Measurements from ENCODE around the gene AGER. TPM values are rescaled to one million over a fixed set of nuclear protein-coding genes. Genes with fewer than 3 reads are reported as not detected.
"Not testable (repeated sequence)": the region's sequence is repeated elsewhere in the genome, so short reads cannot be mapped to it uniquely, and the experiment has no call there.

Gene AGER
- 10 to 100 TPM; 14.3 to 30.0 (median 21.3) TPM for polyA plus RNA-seq (ENCODE audit: insufficient read length in 4 of 4)

DNA sequence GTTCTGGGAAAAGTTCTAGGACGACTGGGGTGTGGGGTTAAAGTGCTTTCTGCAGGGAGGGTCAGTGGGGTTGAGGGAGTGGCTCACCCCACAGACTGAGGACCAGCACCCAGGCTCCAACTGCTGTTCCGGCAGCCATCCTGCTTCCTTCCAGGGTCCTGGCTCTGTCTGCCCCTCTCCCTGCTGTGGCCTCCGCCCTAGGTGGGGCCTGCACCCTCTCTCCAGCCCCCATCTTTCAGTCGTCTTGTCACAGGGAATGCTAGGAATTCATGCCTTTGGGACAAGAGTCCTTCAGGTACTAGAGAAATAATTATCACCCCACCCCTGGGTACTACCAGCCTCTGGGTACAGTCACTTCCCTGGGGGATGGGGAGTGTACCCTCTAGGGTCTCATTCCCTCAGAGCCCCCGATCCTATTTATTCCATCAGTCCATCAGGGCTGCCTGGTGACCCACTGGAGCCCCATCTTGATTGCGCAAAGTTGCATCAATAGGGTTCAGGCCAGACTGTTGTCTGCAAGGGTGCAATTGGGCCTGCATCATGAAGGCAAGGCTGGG is at the start of gene AGER:
Gene AGER, minus strand, starts transcription at position 170 of the 557 bp plus-strand sequence. Its CDS starts 31 bp downstream, at position 139.
- no peak for DNase-seq (ENCODE audit: low read depth in 4 of 4, low spot score in 3 of 4)

DNA sequence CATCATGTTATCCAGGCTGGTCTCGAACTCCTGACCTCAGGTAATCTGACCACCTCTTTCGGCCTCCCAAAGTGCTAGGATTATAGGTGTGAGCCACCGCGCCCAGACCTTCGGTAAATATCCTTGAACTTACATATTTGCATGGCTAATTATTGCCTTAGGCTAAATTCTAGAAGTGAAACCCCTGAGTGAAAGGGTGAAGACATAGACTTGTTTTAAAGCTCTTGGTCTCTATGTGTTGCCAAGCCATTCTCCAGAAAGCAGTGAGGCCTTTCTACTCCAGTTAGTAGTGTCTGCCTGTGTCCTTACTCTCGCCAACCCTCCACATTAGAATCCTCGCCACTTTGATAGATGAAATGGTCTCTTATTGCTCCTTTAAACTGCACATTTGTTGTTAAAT is 42.4 kb upstream of the AGER start:
- DNase-seq (ENCODE audit: low read depth in 4 of 4, low spot score in 3 of 4), result no peak

DNA sequence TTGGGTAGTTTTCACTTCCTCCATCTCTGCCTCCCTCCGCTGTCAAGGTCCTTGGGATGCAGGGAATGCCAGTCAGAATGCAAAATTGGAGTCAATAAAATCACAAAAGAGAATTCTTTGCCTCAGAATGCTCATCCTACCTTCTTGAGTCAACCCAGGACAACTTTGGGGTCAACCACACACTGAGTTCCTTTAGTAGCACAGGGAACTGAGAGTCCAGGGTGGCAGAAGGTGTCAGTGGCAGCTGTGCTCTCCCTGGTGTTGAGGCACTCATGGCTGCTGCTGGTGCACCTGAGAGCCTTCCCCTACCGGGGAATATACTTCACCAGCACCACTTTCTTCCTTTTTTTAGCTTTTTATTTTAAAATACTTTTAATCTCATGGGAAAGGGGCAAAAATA is 40.6 kb upstream of the AGER start:
- no peak for DNase-seq (ENCODE audit: low read depth in 4 of 4, low spot score in 3 of 4)

DNA sequence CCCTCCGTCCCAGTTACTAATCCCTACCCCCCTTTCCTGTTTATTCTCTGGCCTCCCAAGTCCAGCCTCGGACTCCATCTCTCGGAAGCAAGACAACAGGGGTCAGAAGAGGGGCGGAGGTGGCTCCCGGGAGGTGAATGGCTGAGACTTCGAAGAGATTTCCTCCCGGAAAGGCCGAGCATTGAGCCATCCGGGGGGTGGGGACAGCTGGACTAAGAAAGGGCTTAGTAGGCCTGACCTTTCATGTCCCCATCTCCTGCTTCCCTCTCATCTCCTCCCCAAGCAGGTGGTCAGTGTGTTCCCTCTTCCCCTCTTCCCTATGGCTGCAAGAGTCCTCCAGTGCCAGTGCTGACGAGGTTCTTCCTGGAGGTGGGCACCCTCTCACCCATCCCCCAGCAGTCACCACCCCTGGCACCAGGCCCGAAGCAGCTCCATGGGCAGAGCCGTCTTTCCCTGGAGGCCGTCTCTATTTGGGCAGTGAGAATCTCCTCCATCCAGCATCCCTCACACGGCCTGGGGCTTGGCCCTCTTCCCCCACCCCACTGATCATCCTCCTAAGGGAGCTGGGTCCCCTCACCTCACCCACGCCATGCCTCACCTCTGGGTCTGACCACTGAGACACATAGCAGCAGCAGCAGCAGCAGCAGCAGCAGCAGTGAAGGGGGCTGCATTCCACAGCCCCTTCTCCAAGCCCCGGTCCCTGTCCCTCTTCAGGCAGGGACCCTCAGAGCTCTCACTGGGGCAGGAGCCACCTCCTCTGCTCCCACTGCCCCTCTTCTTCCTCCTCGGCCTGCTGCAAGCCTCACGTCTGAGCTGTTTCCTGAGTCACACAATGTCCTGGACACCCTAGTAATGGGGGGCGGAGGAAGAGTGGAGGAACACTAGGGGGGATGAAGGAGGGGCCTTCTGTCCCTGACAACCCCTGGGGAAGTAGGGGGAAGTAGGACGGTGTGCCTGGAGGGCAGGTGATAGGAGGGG is 39.5 kb upstream of the AGER start, which contains the start of gene NOTCH4:
Gene NOTCH4, minus strand, starts transcription at position 810 of the 978 bp plus-strand sequence. Its CDS starts 139 bp downstream, at position 671.
- DNase-seq (ENCODE audit: low read depth in 4 of 4, low spot score in 3 of 4), result no peak

DNA sequence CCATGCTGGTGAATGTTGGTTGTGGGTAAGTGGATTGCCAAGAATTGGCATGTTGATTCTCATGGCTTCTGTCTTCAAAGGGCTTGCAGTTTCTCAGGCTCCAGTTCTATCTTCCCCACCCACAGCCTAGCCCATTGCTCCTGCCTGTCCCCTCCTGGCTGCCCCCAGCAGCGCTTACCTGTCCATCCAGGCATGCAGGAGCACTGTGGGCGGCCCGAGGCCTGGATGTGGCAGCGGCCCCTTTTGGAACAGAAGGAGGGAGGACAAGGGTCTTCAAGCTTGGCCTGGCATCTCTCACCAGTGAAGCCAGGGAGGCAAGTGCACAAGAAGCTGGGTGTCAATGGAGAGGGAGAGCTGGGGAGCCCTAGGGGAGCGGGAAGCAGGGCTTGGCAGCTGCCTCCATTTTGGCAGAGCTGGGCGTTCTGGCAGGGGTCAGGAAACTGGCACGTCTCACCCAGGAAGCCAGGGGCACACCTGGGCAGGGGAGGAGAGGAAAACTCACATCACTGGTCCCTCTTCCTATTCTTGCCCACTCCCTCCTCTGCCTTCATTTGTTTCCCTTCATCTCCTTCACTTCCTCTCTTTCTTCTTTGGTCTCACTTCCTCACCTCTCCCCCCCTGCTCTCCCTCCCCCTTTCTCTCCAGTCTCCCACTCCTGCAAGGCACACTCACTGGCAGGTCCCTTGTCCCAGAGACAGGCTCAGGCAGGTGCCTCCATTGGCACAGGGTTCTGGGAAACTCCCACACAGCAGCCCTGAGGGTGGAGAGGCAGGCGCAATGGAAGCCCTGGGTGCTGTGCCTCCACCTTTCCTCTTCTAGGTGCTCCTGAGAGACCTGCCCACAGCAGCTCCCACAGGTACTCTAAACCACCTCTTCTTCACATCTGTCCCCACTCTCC is 38.5 kb upstream of the AGER start:
- no peak for DNase-seq (ENCODE audit: low read depth in 4 of 4, low spot score in 3 of 4)

DNA sequence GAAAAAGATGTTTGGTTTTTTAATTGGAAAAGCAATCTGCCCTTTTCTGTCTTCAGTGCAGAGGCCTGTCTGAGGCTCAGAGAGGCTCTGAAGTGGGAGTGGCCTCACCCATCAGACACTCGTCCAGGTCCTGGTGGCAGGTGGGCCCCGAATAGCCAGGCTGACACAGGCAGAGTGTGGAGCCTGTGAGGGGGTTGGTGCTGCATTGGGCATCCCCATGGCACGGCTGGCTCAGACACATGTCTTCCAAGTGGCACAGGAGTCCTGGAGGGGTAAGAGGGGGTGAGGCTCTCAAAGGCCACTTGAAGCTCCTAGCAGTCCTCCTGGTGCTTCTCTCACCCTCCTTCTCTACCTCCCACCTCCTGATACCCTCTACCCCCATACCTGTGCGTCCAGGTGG is 36.0 kb upstream of the AGER start:
- no peak for DNase-seq (ENCODE audit: low read depth in 4 of 4, low spot score in 3 of 4)

DNA sequence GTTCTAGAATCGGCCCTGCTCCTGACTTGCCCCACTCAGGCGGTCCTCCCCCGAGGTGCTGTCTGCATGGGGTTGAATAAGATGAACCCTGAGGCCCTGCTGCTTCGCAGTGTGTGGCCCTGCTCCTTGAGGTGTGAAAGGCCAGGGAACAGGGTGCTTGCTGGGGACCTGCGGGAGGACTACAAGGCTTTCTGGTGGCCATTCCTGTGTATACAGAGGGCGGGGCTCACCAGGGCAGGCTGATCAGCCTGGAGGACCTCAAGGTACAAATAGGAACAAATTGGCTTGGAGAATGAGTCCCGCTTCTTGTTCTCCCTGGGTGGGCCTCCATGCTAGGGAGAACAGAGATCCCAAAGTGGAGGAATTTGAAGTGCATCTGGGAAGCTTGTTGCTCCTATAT is 34.1 kb upstream of the AGER start:
- no peak for DNase-seq (ENCODE audit: low read depth in 4 of 4, low spot score in 3 of 4)

DNA sequence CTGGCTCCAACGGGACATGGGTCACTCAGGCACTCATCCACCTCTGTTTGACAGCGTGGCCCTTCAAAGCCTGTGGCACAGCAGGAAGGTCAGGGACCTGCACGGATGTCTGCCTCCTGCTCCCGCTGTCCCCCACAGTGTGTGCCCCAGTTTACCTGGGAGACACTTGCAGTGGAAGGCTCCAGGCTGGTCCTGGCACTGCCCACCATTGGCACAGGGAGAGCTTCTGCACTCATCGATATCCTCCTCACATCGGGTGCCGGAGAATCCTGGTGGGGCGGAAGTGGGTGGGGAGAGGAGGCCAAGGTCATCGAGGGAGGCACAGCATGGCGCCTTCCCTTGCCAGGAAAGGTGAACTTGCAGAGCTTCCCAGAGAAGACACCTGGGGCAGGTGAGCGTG is 32.9 kb upstream of the AGER start:
- DNase-seq (ENCODE audit: low read depth in 4 of 4, low spot score in 3 of 4), result no peak

DNA sequence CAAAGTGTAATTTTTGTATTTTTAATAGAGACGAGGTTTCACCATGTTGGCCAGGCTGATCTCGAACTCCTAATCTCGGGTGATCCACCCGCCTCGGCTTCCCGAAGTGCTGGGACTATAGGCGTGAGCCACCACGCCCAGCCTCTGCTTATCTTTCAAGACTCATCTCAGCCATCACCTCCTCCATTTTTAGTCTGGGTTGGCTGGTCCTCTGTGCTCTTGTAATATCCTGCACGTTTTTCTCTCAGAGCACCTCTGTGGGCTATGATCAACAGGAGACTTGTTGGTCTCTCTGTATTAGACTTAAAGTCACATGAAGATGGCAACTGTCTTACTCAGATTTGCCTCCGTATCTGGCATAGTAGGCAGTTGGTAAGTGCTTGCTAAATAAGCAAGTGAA is 32.2 kb upstream of the AGER start:
- no peak for DNase-seq (ENCODE audit: low read depth in 4 of 4, low spot score in 3 of 4)

DNA sequence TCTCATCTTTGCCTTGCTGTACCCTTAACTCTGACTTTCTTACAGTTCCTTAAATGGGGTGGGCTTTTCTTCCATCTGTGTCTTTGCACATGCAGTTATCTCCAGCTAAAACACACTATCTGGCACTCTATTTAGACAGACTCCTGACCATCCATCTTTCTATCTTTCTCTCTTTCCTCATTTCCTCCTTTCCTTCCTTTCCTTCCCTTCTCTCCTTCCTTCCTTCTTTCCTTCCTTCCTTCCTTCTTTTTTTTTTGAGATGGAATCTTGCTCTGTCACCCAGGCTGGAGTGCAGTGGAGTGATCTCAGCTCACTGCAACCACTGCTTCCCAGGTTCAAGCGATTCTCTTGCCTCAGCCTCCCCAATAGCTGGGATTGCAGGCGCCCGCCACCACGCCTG is 31.6 kb upstream of the AGER start:
- no peak for DNase-seq (ENCODE audit: low read depth in 4 of 4, low spot score in 3 of 4)

DNA sequence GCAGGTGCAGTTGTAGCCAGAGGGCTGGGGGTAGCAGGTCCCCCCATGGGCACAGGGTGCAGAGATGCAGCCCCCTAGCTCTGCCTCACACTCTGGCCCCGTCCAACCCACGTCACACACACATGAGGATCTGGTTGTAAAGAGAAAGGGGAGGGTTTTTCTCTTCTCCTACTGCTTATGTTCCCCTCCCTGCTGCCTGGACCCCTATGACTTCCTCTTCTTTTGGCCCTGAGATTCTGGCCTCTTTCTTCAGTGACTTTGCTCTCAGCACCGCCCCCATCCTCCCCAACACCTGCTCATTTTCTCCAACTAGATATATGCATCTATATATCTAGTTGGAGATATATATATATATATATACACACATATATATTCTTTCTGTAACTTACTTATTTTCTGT is 30.1 kb upstream of the AGER start:
- DNase-seq (ENCODE audit: low read depth in 4 of 4, low spot score in 3 of 4), result no peak

DNA sequence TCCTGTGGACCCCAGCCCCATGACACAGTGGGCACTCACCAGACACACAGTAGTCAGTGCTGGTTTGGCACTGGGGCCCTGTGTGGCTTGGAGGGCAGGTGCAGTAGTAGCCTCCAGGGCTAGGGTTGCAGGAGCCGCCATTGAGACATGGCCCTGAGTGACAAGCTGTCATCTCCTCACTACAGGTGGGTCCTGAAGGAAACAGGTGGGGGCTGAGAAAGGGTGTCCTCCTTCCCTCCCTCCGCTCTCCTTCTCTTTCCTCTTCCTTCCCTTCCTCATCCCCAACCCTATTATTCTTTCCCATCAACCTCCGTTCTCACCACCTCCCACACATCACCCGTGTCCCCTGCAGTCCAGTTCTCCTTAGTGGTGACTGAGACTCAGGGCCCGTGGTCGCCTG is 29.6 kb upstream of the AGER start:
- DNase-seq (ENCODE audit: low read depth in 4 of 4, low spot score in 3 of 4), result no peak

DNA sequence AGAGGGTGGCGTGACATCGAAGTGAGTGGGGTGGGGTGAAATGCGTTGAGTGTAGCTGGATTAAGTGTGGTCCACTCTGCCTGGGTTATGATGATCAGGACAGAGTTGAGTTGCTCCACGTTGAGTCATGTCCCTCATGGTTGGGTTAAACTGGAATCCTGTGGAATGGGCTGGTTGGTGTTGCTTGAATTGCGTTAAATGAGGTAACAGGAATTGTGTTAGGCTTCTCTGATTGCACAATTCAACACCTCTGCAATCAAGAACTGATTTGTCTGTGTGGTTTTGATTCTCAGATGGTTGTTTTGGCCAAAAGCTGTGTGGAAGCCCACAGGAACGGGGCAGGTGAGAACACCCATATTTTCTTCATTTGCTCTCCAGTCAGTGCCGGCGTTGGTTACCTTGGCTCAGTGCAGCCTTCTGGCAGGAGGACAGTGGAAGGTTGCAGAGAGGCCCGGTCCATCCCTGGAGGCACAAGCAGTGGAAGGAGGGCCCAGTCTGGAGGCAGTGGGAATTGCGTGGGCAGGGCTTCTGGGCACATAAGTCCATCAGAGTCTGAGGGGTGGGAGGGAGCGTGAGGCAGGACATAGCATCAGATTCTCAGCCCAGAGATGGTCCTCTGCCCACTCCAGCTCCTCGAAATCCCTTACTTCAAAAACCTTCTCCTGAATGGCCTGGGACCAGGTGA is 28.2 kb upstream of the AGER start:
- DNase-seq (ENCODE audit: low read depth in 4 of 4, low spot score in 3 of 4), result no peak

DNA sequence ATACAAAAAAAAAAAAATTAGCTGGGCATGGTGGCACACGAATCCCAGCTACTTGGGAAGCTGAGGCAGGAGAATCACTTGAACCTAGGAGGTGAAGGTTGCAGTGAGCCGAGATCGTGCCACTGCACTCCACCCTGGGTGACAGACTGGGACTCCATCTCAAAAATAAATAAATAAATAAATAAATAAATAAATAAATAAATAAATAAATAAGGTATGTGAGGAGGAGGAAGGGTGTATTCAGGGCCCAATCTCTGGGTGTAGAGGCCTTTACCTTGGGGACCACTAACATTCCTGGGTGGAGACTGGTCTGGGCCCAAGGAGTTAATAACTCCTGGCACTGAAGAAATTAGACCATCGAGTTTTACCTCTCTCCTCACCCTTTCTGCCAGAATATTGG is 27.4 kb upstream of the AGER start:
- not testable (repeated sequence) for DNase-seq (ENCODE audit: low read depth in 4 of 4, low spot score in 3 of 4)

DNA sequence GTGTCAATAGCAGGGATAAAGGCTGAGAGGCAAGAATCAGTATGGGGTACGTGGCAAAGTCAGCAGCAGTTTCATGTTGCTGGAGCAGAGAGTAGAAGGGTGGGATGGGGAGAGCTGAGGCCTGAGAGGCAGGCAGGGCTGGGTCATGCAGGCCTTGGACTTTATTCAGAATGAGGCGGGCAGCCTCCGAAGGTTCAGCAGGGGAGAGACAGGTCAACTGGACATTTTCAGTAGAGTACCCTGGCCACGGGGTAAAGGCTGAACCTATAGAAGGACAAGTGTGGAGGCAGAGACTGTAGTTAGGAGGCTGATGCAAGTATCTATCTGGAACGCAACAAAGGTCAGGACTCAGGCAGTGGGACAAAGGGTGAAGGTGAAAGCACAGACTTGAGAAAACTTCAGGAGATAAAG is 26.1 kb upstream of the AGER start:
- DNase-seq (ENCODE audit: low read depth in 4 of 4, low spot score in 3 of 4), result no peak

DNA sequence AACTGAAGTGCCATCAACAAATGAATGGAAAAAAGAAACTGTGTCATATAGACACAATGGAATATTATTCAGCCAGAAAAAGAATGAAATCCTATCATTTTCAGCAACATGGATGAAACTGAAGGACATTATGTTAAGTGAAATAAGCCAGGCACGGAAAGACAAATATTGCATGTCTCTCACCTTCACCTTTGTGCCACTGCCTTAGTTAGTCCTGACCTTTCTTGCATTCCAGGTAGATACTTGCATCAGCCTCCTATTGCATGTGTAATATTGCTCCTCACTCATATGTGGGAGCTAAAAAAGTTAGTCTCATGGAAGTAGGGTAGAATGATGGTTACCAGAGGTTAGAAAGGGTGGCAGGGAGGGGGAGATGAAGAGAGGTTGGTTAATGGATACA is 24.9 kb upstream of the AGER start:
- no peak for DNase-seq (ENCODE audit: low read depth in 4 of 4, low spot score in 3 of 4)

DNA sequence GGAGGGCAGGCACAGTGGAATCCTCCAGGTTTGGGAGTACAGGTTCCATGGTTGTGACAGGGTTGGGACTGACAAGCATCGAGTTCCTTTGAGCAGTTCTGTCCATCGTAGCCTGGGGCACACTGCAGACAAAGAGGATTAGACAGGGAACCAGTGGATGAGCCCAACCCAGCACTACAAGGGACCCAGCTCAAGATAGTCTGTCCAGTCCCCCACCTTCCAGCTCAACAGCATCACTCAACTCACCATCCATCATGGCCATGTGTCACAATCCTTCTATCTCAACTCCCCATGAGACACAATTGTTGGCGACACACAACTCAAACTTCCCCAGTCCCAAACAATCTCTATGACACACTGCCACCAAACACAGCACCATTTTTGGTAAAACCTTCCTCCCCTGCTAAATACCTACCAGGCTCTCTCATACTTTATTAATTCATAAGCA is 20.2 kb upstream of the AGER start:
- no peak for DNase-seq (ENCODE audit: low read depth in 4 of 4, low spot score in 3 of 4)

DNA sequence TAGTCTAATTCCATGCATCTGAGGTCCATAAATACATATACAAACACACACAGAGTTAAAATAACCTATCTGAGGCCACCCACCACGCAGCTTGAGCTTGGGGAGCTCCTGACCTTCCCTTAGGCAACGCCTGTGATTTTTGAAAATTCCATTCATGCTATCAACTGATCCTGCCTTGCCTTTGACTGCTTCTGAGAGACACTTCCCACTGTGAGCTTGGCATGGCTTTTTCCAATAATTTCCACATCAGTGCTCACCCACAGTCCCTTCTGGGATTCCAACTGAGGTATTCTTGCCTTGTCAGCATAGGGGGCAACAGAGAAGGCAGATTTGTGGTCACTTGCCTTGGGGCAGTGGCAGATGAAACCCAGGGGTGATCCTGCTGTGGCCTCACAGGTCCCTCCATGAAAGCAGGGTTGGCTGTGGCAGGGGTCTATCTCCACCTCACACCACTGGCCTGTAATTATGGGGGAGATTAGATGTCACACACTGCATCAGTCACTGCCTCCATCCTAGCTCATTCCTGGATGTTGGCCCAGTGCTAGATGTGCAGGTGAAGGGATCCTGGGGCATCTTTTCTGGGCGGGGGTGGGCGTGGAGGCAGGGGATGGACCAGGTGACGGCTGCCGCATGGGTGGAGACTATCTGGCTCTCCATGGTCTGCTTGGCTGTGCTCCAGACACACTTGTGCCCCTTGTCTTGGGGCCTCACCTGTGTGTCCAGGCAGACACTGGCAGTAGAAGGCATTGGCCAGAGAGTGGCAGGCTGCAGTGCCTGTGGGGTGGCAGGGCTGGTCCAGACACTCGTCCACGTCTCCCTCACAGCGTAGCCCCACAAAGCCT is 19.6 kb upstream of the AGER start:
- no peak for DNase-seq (ENCODE audit: low read depth in 4 of 4, low spot score in 3 of 4)

DNA sequence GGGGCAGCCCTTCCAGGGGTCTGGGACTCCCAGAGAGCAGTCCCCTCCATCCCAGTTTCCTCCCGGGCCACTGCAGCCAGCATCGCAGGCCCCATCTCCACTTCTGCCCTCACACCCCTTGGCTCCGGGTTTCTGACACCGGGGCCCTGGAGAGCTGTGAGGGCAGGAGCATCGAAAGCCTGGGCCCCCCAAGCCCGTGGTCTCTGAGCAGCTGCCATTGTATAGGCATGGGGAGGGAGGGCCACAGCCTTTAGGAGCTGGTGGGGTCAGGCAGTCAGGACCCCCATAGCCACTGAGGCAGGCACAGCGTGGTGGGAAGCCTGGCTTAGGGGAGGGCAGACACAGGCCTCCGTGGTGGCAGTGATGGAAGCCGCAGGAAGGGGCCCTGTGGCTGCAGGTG is 18.1 kb upstream of the AGER start:
- DNase-seq (ENCODE audit: low read depth in 4 of 4, low spot score in 3 of 4), result no peak
